HepG2 (cell line): ENCODE measurements around the gene RHD.

ENCODE experiments used
- ATRX ChIP-seq: sonication (generic); formaldehyde crosslinking; IDR thresholded peaks from 2 replicates; pipeline ENCODE4 v1.4.0; 2020; ENCODE audit warnings: missing genetic modification reagents, borderline replicate concordance
- ESRRA ChIP-seq: sonication (generic); formaldehyde crosslinking; IDR thresholded peaks from 2 replicates; pipeline ENCODE4 v1.5.1; 2020; ENCODE audit warnings: mild to moderate bottlenecking, low read depth, missing genetic modification reagents
- ISX ChIP-seq: sonication (generic); formaldehyde crosslinking; conservative IDR thresholded peaks from 2 replicates; pipeline ENCODE4 v1.5.0; 2020; ENCODE audit warnings: missing genetic modification reagents
- JUND ChIP-seq: sonication (generic); formaldehyde crosslinking; IDR thresholded peaks from 2 replicates; pipeline ENCODE4 v1.8.0; 2022; ENCODE audit warnings: mild to moderate bottlenecking, missing genetic modification reagents
- KMT2B ChIP-seq: IDR thresholded peaks from 2 replicates; pipeline ENCODE4 v1.6.1; 2016; ENCODE audit warnings: missing genetic modification reagents, missing compliant biosample characterization
- MTA3 ChIP-seq: sonication (generic); formaldehyde crosslinking; IDR thresholded peaks from 2 replicates; pipeline ENCODE4 v1.4.0; 2020; ENCODE audit warnings: missing genetic modification reagents
- NFE2L1 ChIP-seq: sonication (generic); formaldehyde crosslinking; IDR thresholded peaks from 2 replicates; pipeline ENCODE4 v1.4.0; 2020; ENCODE audit warnings: missing genetic modification reagents, mild to moderate bottlenecking, borderline replicate concordance
- POLR2AphosphoS2 ChIP-seq: IDR thresholded peaks from 2 replicates; pipeline ENCODE4 v1.6.1; 2011; ENCODE audit warnings: low read depth, low read length, improper control_type of control experiment
- RAD51 ChIP-seq: fragments of 450-650 bp; IDR thresholded peaks from 2 replicates; pipeline ENCODE4 v1.6.1; 2016; ENCODE audit warnings: borderline replicate concordance
- ZNF24 ChIP-seq: fragments of 450-650 bp; IDR thresholded peaks from 2 replicates; pipeline ENCODE4 v1.6.1; 2017; ENCODE audit warnings: antibody characterized with exemption, mild to moderate bottlenecking
- TF ChIP-seq, protein P1 (sequence below): sonication (generic); formaldehyde crosslinking; IDR thresholded peaks from 2 replicates; pipeline ENCODE4 v1.5.0; 2020; ENCODE audit warnings: mild to moderate bottlenecking, missing genetic modification reagents, moderate library complexity
- TF ChIP-seq, protein P2 (sequence below): fragments of 450-650 bp; IDR thresholded peaks from 2 replicates; pipeline ENCODE4 v1.6.1; 2016
- TF ChIP-seq, protein P3 (sequence below): IDR thresholded peaks from 2 replicates; pipeline ENCODE4 v1.6.1; 2012; ENCODE audit warnings: low read depth, low read length, improper control_type of control experiment
- TF ChIP-seq, protein P4 (sequence below): fragments of 450-650 bp; IDR thresholded peaks from 2 replicates; pipeline ENCODE4 v1.6.1; 2017; ENCODE audit warnings: mild to moderate bottlenecking

DNA sequence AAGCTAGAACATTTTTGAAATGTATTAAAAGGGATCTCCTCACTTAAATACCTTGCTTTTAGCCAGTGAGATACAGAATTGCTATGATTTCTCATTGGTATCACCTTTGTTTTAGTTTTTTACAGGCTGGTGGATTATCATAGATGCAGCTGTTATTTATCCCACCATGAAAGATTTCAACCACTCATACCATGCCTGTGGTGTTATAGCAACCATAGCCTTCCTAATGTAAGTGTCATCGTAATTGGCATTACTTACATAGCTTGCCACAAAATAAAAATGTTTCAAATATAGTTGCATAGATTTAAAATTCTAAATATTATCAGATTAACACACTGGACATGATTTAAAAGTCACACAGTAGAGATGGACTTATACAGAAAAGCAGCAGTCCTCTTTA, 70.5 kb downstream of the RHD start:
- TF ChIP-seq, protein P1, sequence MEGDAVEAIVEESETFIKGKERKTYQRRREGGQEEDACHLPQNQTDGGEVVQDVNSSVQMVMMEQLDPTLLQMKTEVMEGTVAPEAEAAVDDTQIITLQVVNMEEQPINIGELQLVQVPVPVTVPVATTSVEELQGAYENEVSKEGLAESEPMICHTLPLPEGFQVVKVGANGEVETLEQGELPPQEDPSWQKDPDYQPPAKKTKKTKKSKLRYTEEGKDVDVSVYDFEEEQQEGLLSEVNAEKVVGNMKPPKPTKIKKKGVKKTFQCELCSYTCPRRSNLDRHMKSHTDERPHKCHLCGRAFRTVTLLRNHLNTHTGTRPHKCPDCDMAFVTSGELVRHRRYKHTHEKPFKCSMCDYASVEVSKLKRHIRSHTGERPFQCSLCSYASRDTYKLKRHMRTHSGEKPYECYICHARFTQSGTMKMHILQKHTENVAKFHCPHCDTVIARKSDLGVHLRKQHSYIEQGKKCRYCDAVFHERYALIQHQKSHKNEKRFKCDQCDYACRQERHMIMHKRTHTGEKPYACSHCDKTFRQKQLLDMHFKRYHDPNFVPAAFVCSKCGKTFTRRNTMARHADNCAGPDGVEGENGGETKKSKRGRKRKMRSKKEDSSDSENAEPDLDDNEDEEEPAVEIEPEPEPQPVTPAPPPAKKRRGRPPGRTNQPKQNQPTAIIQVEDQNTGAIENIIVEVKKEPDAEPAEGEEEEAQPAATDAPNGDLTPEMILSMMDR (CRISPR knock-in tag), result no peak
- TF ChIP-seq JUND (CRISPR knock-in tag) (no peak), ATRX (CRISPR knock-in tag) (no peak), ESRRA (no peak), ISX (CRISPR knock-in tag) (no peak), MTA3 (CRISPR knock-in tag) (no peak), RAD51 (no peak), KMT2B (CRISPR knock-in tag) (no peak), NFE2L1 (CRISPR knock-in tag) (no peak), ZNF24 (no peak), POLR2AphosphoS2 (no peak)
- TF ChIP-seq, protein P2, sequence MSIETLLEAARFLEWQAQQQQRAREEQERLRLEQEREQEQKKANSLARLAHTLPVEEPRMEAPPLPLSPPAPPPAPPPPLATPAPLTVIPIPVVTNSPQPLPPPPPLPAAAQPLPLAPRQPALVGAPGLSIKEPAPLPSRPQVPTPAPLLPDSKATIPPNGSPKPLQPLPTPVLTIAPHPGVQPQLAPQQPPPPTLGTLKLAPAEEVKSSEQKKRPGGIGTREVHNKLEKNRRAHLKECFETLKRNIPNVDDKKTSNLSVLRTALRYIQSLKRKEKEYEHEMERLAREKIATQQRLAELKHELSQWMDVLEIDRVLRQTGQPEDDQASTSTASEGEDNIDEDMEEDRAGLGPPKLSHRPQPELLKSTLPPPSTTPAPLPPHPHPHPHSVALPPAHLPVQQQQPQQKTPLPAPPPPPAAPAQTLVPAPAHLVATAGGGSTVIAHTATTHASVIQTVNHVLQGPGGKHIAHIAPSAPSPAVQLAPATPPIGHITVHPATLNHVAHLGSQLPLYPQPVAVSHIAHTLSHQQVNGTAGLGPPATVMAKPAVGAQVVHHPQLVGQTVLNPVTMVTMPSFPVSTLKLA, result no peak
- TF ChIP-seq, protein P3, sequence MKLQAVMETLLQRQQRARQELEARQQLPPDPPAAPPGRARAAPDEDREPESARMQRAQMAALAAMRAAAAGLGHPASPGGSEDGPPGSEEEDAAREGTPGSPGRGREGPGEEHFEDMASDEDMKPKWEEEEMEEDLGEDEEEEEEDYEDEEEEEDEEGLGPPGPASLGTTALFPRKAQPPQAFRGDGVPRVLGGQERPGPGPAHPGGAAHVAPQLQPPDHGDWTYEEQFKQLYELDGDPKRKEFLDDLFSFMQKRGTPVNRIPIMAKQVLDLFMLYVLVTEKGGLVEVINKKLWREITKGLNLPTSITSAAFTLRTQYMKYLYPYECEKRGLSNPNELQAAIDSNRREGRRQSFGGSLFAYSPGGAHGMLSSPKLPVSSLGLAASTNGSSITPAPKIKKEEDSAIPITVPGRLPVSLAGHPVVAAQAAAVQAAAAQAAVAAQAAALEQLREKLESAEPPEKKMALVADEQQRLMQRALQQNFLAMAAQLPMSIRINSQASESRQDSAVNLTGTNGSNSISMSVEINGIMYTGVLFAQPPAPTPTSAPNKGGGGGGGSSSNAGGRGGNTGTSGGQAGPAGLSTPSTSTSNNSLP, result no peak
- TF ChIP-seq, protein P4, sequence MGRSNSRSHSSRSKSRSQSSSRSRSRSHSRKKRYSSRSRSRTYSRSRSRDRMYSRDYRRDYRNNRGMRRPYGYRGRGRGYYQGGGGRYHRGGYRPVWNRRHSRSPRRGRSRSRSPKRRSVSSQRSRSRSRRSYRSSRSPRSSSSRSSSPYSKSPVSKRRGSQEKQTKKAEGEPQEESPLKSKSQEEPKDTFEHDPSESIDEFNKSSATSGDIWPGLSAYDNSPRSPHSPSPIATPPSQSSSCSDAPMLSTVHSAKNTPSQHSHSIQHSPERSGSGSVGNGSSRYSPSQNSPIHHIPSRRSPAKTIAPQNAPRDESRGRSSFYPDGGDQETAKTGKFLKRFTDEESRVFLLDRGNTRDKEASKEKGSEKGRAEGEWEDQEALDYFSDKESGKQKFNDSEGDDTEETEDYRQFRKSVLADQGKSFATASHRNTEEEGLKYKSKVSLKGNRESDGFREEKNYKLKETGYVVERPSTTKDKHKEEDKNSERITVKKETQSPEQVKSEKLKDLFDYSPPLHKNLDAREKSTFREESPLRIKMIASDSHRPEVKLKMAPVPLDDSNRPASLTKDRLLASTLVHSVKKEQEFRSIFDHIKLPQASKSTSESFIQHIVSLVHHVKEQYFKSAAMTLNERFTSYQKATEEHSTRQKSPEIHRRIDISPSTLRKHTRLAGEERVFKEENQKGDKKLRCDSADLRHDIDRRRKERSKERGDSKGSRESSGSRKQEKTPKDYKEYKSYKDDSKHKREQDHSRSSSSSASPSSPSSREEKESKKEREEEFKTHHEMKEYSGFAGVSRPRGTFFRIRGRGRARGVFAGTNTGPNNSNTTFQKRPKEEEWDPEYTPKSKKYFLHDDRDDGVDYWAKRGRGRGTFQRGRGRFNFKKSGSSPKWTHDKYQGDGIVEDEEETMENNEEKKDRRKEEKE, result no peak
